ENCODE measurements around the gene GAB4.

The GAB4 gene

DNA sequence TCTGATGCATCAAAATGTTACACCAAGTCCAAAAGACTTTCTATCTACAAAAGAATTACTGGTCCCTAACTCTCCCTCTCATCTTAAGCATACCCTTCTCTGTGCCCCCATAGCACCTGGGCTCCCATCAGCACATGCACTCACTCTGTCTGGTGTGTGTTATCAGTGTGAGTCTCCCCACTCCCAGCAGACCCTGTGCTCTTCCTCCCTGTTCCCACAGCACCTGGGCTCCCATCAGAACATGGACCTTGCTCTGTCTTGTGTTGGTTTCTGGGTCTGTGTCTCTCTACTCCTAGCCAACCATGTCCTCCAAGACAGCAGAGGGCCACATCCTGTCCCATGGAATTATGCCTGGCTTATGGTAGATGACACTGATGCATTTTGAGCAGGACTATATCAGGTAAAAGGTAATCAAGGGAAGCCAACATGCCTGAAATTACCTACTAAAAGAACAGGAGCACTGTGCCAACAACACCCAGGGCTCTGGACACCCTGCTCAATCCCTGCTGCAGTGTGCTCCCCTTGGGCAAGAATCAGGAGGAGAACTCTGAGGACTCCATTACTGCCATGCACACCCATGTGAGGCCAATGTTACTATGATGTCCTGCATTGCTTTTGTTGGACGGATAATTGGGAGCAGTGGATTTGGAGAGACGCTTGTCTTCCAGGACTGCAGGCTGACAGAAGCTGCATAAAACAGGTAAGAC is 34.3 kb downstream of the GAB4 start:
- in situ Hi-C loops (cut with MboI; ENCODE audit: low sequenced_read_pairs, unreplicated experiment), result no loop called here
- TF ChIP-seq CTCF (IDR thresholded peaks at IDR 0.05; ENCODE audit: borderline replicate concordance, control extremely low read depth, extremely low read depth, insufficient read depth, missing control alignments), result no peak
- DNase-seq (ENCODE audit: low spot score), result no peak

DNA sequence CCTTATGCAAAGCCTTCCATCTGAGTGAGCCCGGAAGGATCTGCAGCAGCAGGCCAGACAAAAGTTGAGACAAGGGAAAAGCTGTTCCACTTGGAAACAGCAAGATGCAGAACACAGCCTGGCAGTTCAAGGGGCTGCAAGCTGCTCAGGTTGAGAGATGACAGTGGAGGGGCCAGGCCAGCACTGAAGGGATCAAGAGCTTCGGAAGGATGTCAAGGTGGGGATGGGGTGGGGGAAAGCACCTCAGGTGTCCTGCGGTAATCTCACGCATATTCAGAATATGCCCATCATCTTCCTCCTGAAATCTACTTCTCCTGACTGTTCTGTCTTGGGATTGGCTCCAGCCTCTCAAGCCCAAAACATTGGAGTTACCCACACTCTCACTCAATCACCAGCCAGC is 35.7 kb downstream of the GAB4 start:
- in situ Hi-C loops (cut with MboI; ENCODE audit: low sequenced_read_pairs, unreplicated experiment), result no loop called here
- no peak for DNase-seq (ENCODE audit: low spot score)

GRCh38 chr22:16970446-16970845 is 37.6 kb downstream of the GAB4 start:
- no peak for TF ChIP-seq CTCF (IDR thresholded peaks at IDR 0.05; ENCODE audit: borderline replicate concordance, control extremely low read depth, extremely low read depth, insufficient read depth, missing control alignments)
- in situ Hi-C loops (cut with MboI; ENCODE audit: low sequenced_read_pairs, unreplicated experiment), result no loop called here
- DNase-seq (ENCODE audit: low spot score), result no peak

More for the DNA sequence above, 35.7 kb downstream of the GAB4 start:
- TF ChIP-seq CTCF (IDR thresholded peaks at IDR 0.05; ENCODE audit: borderline replicate concordance, control extremely low read depth, extremely low read depth, insufficient read depth, missing control alignments), result no peak

- in situ Hi-C loops (cut with MboI; ENCODE audit: low sequenced_read_pairs, unreplicated experiment), result no loop called here
- no peak for DNase-seq (ENCODE audit: low spot score)
- no peak for TF ChIP-seq CTCF (IDR thresholded peaks at IDR 0.05; ENCODE audit: borderline replicate concordance, control extremely low read depth, extremely low read depth, insufficient read depth, missing control alignments)
Observed at GRCh38 chr22:16969508-16970327, 38.3 kb downstream of the GAB4 start.

GRCh38 chr22:16968218-16968595 is 39.8 kb downstream of the GAB4 start:
- no peak for DNase-seq (ENCODE audit: low spot score)
- in situ Hi-C loops (cut with MboI; ENCODE audit: low sequenced_read_pairs, unreplicated experiment), result no loop called here
- no peak for TF ChIP-seq CTCF (IDR thresholded peaks at IDR 0.05; ENCODE audit: borderline replicate concordance, control extremely low read depth, extremely low read depth, insufficient read depth, missing control alignments)

DNA sequence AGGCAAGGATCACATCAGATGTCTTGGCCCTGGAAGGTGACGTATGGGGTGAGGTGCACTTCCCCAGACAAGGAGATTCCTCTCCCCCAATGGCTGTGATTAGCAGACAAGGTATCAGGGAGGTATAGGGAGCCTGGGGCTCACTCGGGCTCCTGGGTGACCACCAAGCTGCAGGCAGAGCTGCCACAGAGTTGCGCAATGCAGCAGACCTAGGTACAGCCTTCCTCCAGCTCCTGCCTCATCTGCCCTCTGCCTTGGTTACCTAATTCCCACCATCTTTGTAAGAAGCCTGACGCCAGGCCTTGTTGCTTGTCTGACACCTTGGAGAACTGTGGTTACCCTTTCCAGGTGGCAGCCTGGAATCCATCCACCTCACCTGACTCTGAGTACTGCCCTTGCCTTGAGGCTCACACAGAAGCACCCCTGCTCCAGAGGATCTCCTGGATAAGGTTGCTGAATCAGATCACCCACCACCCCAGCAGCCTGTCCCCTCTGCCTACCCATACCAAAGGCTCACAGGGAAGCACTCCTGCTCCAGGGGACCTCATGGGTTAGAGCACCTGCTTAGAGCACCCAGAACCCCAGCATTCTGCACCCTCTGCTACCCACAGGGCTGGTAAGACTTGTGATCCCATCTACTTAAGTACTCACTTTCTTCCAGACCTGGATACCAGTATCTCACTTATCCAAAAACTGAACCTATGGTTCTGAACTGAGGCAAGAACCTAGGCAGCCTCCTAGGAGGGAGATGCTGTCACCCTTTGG is 40.4 kb downstream of the GAB4 start:
- no peak for DNase-seq (ENCODE audit: low spot score)
- in situ Hi-C loops (cut with MboI; ENCODE audit: low sequenced_read_pairs, unreplicated experiment), result no loop called here
- TF ChIP-seq CTCF (IDR thresholded peaks at IDR 0.05; ENCODE audit: borderline replicate concordance, control extremely low read depth, extremely low read depth, insufficient read depth, missing control alignments), result no peak

Measured in GM13976 (cell line).